Measurements from ENCODE around the gene NUP188.

DNA sequence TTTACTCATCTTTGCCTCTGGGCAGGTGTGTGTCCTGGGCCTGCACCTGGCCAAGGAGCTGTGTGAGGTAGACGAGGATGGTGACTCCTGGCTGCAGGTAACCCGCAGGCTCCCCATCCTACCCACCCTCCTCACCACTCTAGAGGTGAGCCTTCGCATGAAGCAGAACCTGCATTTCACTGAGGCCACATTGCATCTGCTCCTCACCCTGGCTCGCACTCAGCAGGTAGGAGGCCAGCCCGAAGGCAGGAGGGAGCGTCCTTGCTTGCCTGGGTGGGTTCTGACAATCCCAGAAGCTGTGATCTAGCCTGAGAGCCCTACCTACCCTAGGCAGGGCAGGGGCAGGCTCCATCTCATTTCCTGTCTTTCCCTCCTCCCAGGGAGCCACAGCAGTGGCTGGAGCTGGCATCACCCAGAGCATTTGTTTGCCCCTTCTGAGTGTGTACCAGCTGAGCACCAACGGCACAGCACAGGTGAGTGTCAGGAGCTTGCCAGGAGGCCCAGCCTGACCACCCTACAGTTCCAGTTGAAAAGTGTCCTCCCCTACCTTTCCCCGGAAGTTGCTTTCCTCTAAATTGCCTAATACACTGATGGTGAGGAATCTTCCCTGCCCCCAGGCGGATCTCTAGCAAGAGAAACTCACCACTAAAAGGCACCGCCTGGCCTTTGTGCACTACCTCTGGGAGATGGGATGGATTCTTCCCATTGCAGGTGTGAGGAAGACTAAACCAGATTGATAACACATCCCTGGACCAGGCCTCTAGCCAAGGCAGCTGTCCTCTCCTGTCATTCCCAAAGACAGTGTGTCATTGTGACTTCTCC lies 54.2 kb downstream of the NUP188 start:
- TF ChIP-seq POLR2A (IDR thresholded peaks at IDR 0.05) (no peak), POLR2AphosphoS5 (IDR thresholded peaks at IDR 0.05) (peak in 1 of 3 donors; percentile 22)
- TF ChIP-seq, protein P1, sequence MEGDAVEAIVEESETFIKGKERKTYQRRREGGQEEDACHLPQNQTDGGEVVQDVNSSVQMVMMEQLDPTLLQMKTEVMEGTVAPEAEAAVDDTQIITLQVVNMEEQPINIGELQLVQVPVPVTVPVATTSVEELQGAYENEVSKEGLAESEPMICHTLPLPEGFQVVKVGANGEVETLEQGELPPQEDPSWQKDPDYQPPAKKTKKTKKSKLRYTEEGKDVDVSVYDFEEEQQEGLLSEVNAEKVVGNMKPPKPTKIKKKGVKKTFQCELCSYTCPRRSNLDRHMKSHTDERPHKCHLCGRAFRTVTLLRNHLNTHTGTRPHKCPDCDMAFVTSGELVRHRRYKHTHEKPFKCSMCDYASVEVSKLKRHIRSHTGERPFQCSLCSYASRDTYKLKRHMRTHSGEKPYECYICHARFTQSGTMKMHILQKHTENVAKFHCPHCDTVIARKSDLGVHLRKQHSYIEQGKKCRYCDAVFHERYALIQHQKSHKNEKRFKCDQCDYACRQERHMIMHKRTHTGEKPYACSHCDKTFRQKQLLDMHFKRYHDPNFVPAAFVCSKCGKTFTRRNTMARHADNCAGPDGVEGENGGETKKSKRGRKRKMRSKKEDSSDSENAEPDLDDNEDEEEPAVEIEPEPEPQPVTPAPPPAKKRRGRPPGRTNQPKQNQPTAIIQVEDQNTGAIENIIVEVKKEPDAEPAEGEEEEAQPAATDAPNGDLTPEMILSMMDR (IDR thresholded peaks at IDR 0.05), result no peak

All from transverse colon (tissue), 4 donors.